ENCODE data around the gene NETO2. TPM values are rescaled to one million over a fixed set of nuclear protein-coding genes. Genes with fewer than 3 reads are reported as not detected.

Gene NETO2
- total RNA-seq, 4 donors from 2014 or later = 0.79 to 8.8 (median 3.3) TPM

DNA sequence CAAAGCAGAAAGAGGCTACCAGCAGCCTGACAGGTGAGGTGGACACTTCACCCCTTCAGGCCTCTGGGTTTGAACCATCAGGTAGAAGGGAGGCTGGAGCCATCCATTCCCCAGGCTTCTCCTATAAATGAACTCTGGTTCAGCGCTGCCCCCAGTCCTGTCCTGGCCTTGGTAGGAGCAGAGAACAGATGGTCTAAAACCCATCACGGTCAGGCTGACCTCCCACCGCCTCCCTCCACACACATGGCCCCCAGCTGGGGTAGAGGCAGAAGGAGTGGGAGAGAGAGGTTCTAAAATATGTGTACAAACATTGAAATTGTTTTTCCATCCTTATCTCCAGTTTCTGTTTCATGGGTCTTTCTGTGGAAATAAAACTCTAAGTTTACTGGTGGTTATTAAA lies 110.6 kb downstream of the NETO2 start:
- TF ChIP-seq, protein P1, sequence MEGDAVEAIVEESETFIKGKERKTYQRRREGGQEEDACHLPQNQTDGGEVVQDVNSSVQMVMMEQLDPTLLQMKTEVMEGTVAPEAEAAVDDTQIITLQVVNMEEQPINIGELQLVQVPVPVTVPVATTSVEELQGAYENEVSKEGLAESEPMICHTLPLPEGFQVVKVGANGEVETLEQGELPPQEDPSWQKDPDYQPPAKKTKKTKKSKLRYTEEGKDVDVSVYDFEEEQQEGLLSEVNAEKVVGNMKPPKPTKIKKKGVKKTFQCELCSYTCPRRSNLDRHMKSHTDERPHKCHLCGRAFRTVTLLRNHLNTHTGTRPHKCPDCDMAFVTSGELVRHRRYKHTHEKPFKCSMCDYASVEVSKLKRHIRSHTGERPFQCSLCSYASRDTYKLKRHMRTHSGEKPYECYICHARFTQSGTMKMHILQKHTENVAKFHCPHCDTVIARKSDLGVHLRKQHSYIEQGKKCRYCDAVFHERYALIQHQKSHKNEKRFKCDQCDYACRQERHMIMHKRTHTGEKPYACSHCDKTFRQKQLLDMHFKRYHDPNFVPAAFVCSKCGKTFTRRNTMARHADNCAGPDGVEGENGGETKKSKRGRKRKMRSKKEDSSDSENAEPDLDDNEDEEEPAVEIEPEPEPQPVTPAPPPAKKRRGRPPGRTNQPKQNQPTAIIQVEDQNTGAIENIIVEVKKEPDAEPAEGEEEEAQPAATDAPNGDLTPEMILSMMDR (IDR thresholded peaks at IDR 0.05) = no peak
- no peak for DNase-seq (ENCODE audit: low spot score)
- ATAC-seq (ENCODE audit: low FRiP score) = no peak

DNA sequence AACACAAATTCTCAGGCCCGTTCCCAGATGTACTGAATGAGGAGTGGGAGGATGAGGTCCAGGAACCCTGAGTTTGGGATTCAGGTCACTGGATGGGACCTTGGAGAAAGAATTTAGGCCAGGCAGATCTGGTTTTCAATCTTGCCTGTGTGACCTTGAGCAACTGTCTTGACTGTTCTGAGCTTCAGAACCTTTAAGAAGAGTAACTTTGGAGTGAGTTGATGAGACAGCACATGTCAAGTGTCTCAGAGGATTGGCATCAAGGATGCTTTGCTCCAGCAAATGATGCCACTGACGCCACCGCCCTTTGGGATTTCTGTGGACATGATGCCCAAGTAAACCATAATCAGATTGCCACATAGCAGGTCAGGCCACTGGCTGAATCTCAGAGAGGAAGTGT lies 114.0 kb downstream of the NETO2 start:
- no peak for ATAC-seq (ENCODE audit: low FRiP score)
- no peak for DNase-seq (ENCODE audit: low spot score)
- TF ChIP-seq, protein P1 (IDR thresholded peaks at IDR 0.05) = no peak

DNA sequence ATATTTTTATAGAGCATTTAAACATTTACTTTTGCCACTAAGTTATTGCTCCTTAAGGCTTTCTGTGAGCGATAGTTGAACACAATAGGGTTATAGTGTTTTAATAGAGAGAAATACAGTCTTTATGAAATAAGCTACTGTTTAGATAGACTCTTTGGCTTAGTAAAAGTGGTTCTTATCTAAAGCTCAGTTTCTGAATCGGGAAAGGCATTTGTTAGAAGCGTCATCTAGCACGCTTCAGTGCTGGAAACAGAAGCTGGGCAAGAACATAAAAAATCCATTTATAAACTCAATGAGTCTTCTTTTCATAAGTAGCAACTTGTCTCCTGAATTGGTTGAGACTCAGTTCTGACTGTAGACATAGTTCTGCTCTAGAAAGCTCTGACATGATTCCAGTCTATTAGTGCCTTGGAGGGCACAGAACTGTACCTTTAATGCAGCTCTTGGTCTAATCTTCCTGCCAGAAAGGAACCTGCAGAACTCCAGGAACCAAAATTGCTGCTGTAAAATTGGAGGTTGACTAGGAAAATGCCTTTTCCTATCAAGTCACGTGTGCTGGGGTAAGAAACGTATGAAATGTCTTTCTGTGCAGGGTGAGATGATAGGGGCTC lies 114.9 kb downstream of the NETO2 start:
- ATAC-seq (ENCODE audit: low FRiP score) = no peak
- DNase-seq (ENCODE audit: low spot score) = no peak

More for the DNA sequence above, 114.9 kb downstream of the NETO2 start:
- TF ChIP-seq, protein P1 (IDR thresholded peaks at IDR 0.05) = no peak

Other genes with a start within 250 kb of the NETO2 start
- 10 to 100 TPM; 40.4 to 65.4 (median 47.9) TPM for gene DNAJA2, start 170.3 kb downstream of the NETO2 start, total RNA-seq

Measured in omental fat pad (tissue), 4 donors.